ENCODE measurements around the gene WNK3. TPM values are rescaled to one million over a fixed set of nuclear protein-coding genes. Genes with fewer than 3 reads are reported as not detected.

WNK3 gene
- total and polyA plus RNA-seq, 10 donors: 0.06 to 1.8 (median 0.97) TPM

DNA sequence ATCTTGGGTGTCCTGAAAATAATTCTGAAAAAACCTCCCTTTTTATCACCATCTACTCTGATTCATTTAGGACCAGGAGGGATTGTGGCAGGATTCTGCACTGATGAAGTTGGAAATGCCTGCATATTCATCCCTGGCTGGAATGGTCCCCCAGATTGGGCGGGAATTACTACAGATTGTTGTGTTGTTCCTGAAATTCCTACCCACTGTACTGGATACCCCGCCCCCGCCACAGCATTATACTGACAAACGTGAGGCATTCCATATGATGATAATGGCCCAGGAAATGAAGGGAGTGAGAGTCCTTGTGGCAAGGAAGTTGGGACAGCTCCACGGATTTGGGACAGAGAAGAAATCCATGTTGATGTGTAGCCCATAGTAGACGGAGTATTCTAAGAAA is 159.6 kb downstream of the WNK3 start:
- Histone ChIP-seq H3K36me3 (no peaks in the 10 kb centered on the region), H3K4me3 (no peak overlapping the region), H3K27ac (no peak overlapping the region), H3K4me1 (no peaks in the 10 kb centered on the region), H3K9me3 (no peaks in the 10 kb centered on the region), H3K27me3 (replicated peaks in 1 of 7) (peaks cover 0 to 4% (median 0%) of the 10 kb centered on the region in 7 donors)
- no peak for DNase-seq
- 50 to 88% (median 74%) methylated on average over 6 of the region's 6 CpGs for WGBS, 5 donors
- TF ChIP-seq POLR2AphosphoS5 (IDR thresholded peaks at IDR 0.05) (no peak), POLR2A (IDR thresholded peaks at IDR 0.05) (no peak)
- TF ChIP-seq, protein P1, sequence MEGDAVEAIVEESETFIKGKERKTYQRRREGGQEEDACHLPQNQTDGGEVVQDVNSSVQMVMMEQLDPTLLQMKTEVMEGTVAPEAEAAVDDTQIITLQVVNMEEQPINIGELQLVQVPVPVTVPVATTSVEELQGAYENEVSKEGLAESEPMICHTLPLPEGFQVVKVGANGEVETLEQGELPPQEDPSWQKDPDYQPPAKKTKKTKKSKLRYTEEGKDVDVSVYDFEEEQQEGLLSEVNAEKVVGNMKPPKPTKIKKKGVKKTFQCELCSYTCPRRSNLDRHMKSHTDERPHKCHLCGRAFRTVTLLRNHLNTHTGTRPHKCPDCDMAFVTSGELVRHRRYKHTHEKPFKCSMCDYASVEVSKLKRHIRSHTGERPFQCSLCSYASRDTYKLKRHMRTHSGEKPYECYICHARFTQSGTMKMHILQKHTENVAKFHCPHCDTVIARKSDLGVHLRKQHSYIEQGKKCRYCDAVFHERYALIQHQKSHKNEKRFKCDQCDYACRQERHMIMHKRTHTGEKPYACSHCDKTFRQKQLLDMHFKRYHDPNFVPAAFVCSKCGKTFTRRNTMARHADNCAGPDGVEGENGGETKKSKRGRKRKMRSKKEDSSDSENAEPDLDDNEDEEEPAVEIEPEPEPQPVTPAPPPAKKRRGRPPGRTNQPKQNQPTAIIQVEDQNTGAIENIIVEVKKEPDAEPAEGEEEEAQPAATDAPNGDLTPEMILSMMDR (IDR thresholded peaks at IDR 0.05 in 8 of 11, conservative IDR thresholded peaks at IDR 0.05 in 3 of 11): no peak
- intact Hi-C loops (cut with DNase I; ENCODE audit: low total_unique reads): no loop called here

DNA sequence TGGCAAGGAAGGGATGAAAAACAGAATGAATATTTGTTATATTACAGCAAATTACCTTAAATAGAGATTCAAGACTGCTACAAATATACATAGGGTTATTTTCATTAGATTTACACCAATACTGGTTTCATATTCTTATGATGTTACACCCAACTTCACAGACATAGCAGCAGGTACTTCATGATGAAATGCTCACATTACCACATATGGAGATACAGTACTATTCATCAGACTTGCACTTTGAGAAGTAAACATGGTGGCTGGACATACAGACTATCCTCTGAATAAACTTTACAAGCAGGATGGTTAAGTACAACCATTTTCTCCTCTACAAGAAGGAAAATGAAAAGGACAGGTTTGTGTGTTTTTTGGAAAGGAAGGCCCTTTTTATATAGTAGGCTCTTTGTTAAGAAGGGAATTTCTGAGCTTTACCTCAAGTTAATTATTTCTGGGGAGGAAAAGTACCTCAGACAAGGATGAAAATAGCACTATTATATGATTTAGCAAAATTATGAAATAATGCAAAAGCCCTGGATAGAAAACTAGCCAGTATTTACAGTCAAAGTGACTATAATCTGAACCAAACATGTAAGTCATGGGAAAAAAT is 162.8 kb downstream of the WNK3 start:
- Histone ChIP-seq H3K4me3 (no peak overlapping the region), H3K27ac (no peak overlapping the region), H3K27me3 (replicated peaks in 1 of 7) (peaks cover 0 to 4% (median 0%) of the 10 kb centered on the region in 7 donors), H3K36me3 (no peaks in the 10 kb centered on the region), H3K9me3 (no peaks in the 10 kb centered on the region), H3K4me1 (no peaks in the 10 kb centered on the region)
- DNase-seq: no peak
- intact Hi-C loops (cut with DNase I; ENCODE audit: low total_unique reads): no loop called here
- TF ChIP-seq POLR2AphosphoS5 (IDR thresholded peaks at IDR 0.05) (no peak), POLR2A (IDR thresholded peaks at IDR 0.05) (no peak)
- TF ChIP-seq, protein P1 (IDR thresholded peaks at IDR 0.05 in 8 of 11, conservative IDR thresholded peaks at IDR 0.05 in 3 of 11): no peak

DNA sequence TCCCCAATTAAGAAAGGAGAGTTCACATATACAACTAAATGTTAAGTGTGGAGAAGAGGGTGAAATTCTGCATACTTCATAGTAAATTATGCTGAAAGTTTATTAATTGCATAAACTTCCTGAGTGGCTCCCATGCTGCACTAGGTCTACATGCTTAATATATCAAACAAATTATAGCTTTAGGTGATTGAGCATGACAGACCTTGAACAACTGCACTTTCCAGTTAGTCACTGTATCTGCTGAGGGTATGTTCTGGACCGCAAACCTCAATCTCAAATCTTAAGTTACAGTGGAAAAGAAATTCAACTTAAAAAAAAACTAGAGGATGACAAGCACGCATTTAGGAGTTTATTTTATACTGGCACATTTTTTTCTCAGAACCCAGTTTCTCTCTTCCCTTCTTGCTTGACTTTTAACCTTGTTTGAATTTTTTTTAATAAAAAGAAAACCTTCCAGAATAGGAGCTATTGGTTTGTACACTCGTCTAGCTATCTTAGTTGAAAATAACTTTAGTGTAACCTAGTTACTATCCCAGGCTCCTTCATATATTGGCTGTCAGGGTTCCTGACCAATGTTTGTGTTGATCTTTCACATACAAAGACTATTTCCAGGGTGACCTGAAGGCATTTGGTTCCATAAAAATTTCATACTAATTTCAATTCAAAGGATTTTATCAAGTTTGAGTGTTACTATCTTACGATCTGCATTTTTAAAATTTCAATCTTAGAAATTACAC is 164.6 kb downstream of the WNK3 start:
- no peak for DNase-seq
- intact Hi-C loops (cut with DNase I; ENCODE audit: low total_unique reads): no loop called here
- H3K9me3 ChIP-seq: no peaks in the 10 kb centered on the region
- no peak for TF ChIP-seq POLR2A (IDR thresholded peaks at IDR 0.05)
- TF ChIP-seq, protein P1 (IDR thresholded peaks at IDR 0.05 in 8 of 11, conservative IDR thresholded peaks at IDR 0.05 in 3 of 11): no peak
- no peak for TF ChIP-seq POLR2AphosphoS5 (IDR thresholded peaks at IDR 0.05)
- no peak overlapping the region for H3K27ac ChIP-seq
- H3K36me3 ChIP-seq: no peaks in the 10 kb centered on the region
- 74 to 92% (median 91%) methylated on average over 4 of the region's 4 CpGs for WGBS, 5 donors
- peaks cover 0 to 4% (median 0%) of the 10 kb centered on the region in 7 donors for H3K27me3 ChIP-seq (replicated peaks in 1 of 7)
- H3K4me1 ChIP-seq: no peaks in the 10 kb centered on the region
- H3K4me3 ChIP-seq: no peak overlapping the region

DNA sequence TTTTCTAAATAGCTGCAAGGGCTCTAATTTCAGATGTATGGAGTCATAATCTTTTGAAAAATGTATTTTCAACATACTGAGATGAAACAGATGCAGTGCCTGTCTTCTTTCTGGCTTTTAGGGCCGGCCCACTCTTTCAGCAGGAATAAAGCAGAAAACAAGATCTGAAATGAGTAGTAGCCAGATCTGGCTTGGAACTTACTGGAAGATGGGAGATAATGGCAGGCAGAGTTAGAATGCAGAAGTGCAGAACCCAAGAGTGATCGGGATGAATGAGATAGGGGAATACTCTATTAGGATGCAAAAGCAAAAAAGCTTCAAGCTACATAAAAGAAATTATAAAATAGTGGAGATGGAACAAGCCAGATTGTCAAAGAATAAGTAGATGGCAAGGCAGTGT is 173.4 kb downstream of the WNK3 start:
- Histone ChIP-seq H3K9me3 (no peaks in the 10 kb centered on the region), H3K4me1 (peaks cover 15 to 32% (median 24%) of the 10 kb centered on the region in 6 donors), H3K27me3 (replicated peaks in 1 of 7) (no peaks in the 10 kb centered on the region), H3K4me3 (no peak overlapping the region), H3K27ac (no peak overlapping the region), H3K36me3 (no peaks in the 10 kb centered on the region)
- intact Hi-C loops (cut with DNase I; ENCODE audit: low total_unique reads): loop anchor here (10.0 kb wide), 1 partner anchor 140 kb away; the partner anchor contains the start of gene PHF8
- TF ChIP-seq, protein P1 (IDR thresholded peaks at IDR 0.05 in 8 of 11, conservative IDR thresholded peaks at IDR 0.05 in 3 of 11): no peak
- no peak for TF ChIP-seq POLR2AphosphoS5 (IDR thresholded peaks at IDR 0.05)
- TF ChIP-seq POLR2A (IDR thresholded peaks at IDR 0.05): no peak
- DNase-seq: no peak
- 84 to 100% (median 94%) methylated on average over 2 of the region's 2 CpGs for WGBS, 5 donors
